K562 (cell line): ENCODE data around the gene HTR2B.

Experiments
- CREB1 ChIP-seq, 2 experiments: sonication (generic) in 1 of 2; formaldehyde crosslinking in 1 of 2; IDR thresholded peaks; 2 replicates each; pipeline versions ENCODE4 v1.6.1 to v1.8.0; 2012 to 2022; ENCODE audit warnings: inconsistent platforms in 1 of 2, mild to moderate bottlenecking in 1 of 2, missing genetic modification reagents in 1 of 2, moderate library complexity in 1 of 2
- CTCF ChIP-seq, 3 experiments: IDR thresholded peaks in 2 of 3; conservative IDR thresholded peaks in 1 of 3; 2 replicates each; pipeline ENCODE4 v1.5.1; 2011 to 2012; ENCODE audit warnings: low read length in 3 of 3, mild to moderate bottlenecking in 3 of 3, control low read depth in 2 of 3, improper control_type of control experiment in 1 of 3, inconsistent platforms in 1 of 3, low read depth in 1 of 3, mixed read lengths in 1 of 3, moderate library complexity in 1 of 3; ENCODE audit not compliant: insufficient read depth in 2 of 3
- EP300 ChIP-seq: IDR thresholded peaks from 2 replicates; pipeline ENCODE4 v1.6.1; 2012; ENCODE audit warnings: low read length, improper control_type of control experiment
- ESRRA ChIP-seq: fragments of 450-650 bp; IDR thresholded peaks from 2 replicates; pipeline ENCODE4 v1.6.1; 2014; ENCODE audit warnings: low read depth, mild to moderate bottlenecking, moderate library complexity, borderline replicate concordance
- GTF2B ChIP-seq: IDR thresholded peaks from 2 replicates; pipeline ENCODE4 v1.6.1; 2011; ENCODE audit not compliant: insufficient read length; ENCODE audit errors: extremely low read depth
- HNRNPUL1 ChIP-seq: fragments of 200-400 bp; formaldehyde crosslinking; IDR thresholded peaks from 2 replicates; pipeline ENCODE4 v1.6.1; 2017; ENCODE audit warnings: low read length
- JUNB ChIP-seq: fragments of 450-650 bp; formaldehyde crosslinking; conservative IDR thresholded peaks from 2 replicates; pipeline ENCODE4 v1.4.0; 2020; ENCODE audit warnings: mild to moderate bottlenecking
- MXD1 ChIP-seq: fragments of 250-450 bp; sonication (Bioruptor Pico); IDR thresholded peaks from 2 replicates; pipeline ENCODE4 v1.8.0; 2021; ENCODE audit warnings: borderline replicate concordance, mild to moderate bottlenecking, moderate library complexity; ENCODE audit not compliant: poor library complexity, severe bottlenecking
- NR3C1 ChIP-seq: sonication (generic); formaldehyde crosslinking; IDR thresholded peaks from 2 replicates; pipeline ENCODE4 v1.8.1; 2022; ENCODE audit warnings: missing genetic modification reagents
- ZHX1 ChIP-seq: fragments of 150-350 bp; conservative IDR thresholded peaks from 2 replicates; pipeline ENCODE4 v1.6.1; 2014; ENCODE audit warnings: low read length

GRCh38 chr2:231102772-231103171 lies 22.1 kb downstream of the HTR2B start:
- TF ChIP-seq CTCF (IDR thresholded peaks at IDR 0.05 in 2 of 3, conservative IDR thresholded peaks at IDR 0.05 in 1 of 3; ENCODE audit: insufficient read depth in 2 of 3, low read depth in 1 of 3, low read length in 3 of 3) (no peak), ZHX1 (no peak), HNRNPUL1 (no peak), NR3C1 (no peak), CREB1 (IDR thresholded peaks at IDR 0.05) (no peak), CREB1 (CRISPR knock-in tag; IDR thresholded peaks at IDR 0.05) (no peak), GTF2B (no peak), MXD1 (CRISPR knock-in tag) (no peak), JUNB (CRISPR knock-in tag) (no peak), EP300 (no peak), ESRRA (no peak)
